Upper lobe of right lung (tissue), 1 donor: ENCODE data around the gene MAN1A1. TPM values are rescaled to one million over a fixed set of nuclear protein-coding genes. Genes with fewer than 3 reads are reported as not detected.

ENCODE experiments used
- ATAC-seq: fragments of 200-7000 bp; cut with Tn5 transposase; one replicate; pipeline ENCODE4 v1.9.1; 2020; ENCODE audit warnings: mild to moderate bottlenecking, moderate library complexity
- DNase-seq: peaks from one replicate; pipeline ENCODE4 v3.0.0-alpha.2; 2020
- H3K27ac ChIP-seq: fragments of 200-600 bp; one replicate; pipeline ENCODE4 v1.8.0; 2022
- H3K27me3 ChIP-seq: fragments of 200-600 bp; one replicate; pipeline ENCODE4 v1.8.0; 2022; ENCODE audit warnings: mild to moderate bottlenecking
- H3K36me3 ChIP-seq: fragments of 200-600 bp; one replicate; pipeline ENCODE4 v1.8.0; 2022
- H3K4me1 ChIP-seq: fragments of 200-600 bp; one replicate; pipeline ENCODE4 v1.8.0; 2022
- H3K4me3 ChIP-seq: fragments of 200-600 bp; one replicate; pipeline ENCODE4 v1.8.0; 2022; ENCODE audit warnings: mild to moderate bottlenecking
- H3K9me3 ChIP-seq: fragments of 200-600 bp; one replicate; pipeline ENCODE4 v1.8.0; 2022
- CTCF ChIP-seq: fragments of 200-600 bp; IDR thresholded peaks from one replicate; pipeline ENCODE4 v1.8.0; 2022; ENCODE audit warnings: antibody characterized with exemption
- intact Hi-C: fragments of 100-400 bp; cut with DNase I; formaldehyde crosslinking; loops from one replicate; pipeline ENCODE4 v1.11.0; 2022
- total RNA-seq: library from RNA; stranded (reverse); fragmentation: NEBNext Ultra II Directional; extraction: Animal tissue kit (Norgen Biotek cat#: 25700); gene quantifications from one replicate; pipeline ENCODE4 v1.2.1, GENCODE V29; 2021
- donor health status: DM: no; HTN: yes; CAD: no; lungs with severe emphysema.

MAN1A1 gene
- total RNA-seq, 1 donor from 2014 or later = 74.0 TPM

GRCh38 chr6:119234457-119234856 lies 115.1 kb downstream of the MAN1A1 start:
- no peak for TF ChIP-seq CTCF
- Histone ChIP-seq H3K4me3 (no peak overlapping the region), H3K4me1 (no peaks in the 10 kb centered on the region), H3K27ac (no peak overlapping the region), H3K36me3 (no peaks in the 10 kb centered on the region), H3K27me3 (no peaks in the 10 kb centered on the region), H3K9me3 (no peaks in the 10 kb centered on the region)
- intact Hi-C loops = no loop called here
- ATAC-seq = no peak
- DNase-seq = no peak

GRCh38 chr6:119233312-119233984 lies 116.1 kb downstream of the MAN1A1 start:
- Histone ChIP-seq H3K27me3 (no peaks in the 10 kb centered on the region), H3K4me1 (no peaks in the 10 kb centered on the region), H3K27ac (no peak overlapping the region), H3K4me3 (no peak overlapping the region), H3K36me3 (no peaks in the 10 kb centered on the region), H3K9me3 (no peaks in the 10 kb centered on the region)
- no peak for ATAC-seq
- intact Hi-C loops = no loop called here
- TF ChIP-seq CTCF = no peak
- no peak for DNase-seq

- intact Hi-C loops = no loop called here
- TF ChIP-seq CTCF = no peak
These were observed 118.2 kb downstream of the MAN1A1 start for GRCh38 chr6:119231394-119231793.

GRCh38 chr6:119230160-119230559 lies 119.4 kb downstream of the MAN1A1 start:
- intact Hi-C loops = no loop called here

More at GRCh38 chr6:119231394-119231793, 118.2 kb downstream of the MAN1A1 start:
- H3K36me3 ChIP-seq = no peaks in the 10 kb centered on the region
- H3K27ac ChIP-seq = no peak overlapping the region
- ATAC-seq (no peak), DNase-seq (no peak)
- no peaks in the 10 kb centered on the region for H3K4me1 ChIP-seq
- H3K9me3 ChIP-seq = no peaks in the 10 kb centered on the region
- H3K27me3 ChIP-seq = no peaks in the 10 kb centered on the region
- no peak overlapping the region for H3K4me3 ChIP-seq

GRCh38 chr6:119227377-119227776 lies 122.2 kb downstream of the MAN1A1 start:
- Histone ChIP-seq H3K4me3 (no peak overlapping the region), H3K27me3 (no peaks in the 10 kb centered on the region), H3K36me3 (no peaks in the 10 kb centered on the region), H3K4me1 (no peaks in the 10 kb centered on the region), H3K27ac (no peak overlapping the region), H3K9me3 (no peaks in the 10 kb centered on the region)
- ATAC-seq (no peak), DNase-seq (no peak)
- TF ChIP-seq CTCF = no peak
- intact Hi-C loops = no loop called here

More at GRCh38 chr6:119230160-119230559, 119.4 kb downstream of the MAN1A1 start:
- Histone ChIP-seq H3K27me3 (no peaks in the 10 kb centered on the region), H3K27ac (no peak overlapping the region), H3K4me1 (no peaks in the 10 kb centered on the region), H3K36me3 (no peaks in the 10 kb centered on the region), H3K9me3 (no peaks in the 10 kb centered on the region), H3K4me3 (no peak overlapping the region)
- DNase-seq (no peak), ATAC-seq (no peak)
- no peak for TF ChIP-seq CTCF

- DNase-seq (no peak), ATAC-seq (no peak)
- TF ChIP-seq CTCF = no peak
- Histone ChIP-seq H3K27me3 (no peaks in the 10 kb centered on the region), H3K9me3 (no peaks in the 10 kb centered on the region), H3K4me3 (no peak overlapping the region), H3K36me3 (no peaks in the 10 kb centered on the region), H3K4me1 (no peaks in the 10 kb centered on the region), H3K27ac (no peak overlapping the region)
- intact Hi-C loops = no loop called here
These were observed 123.5 kb downstream of the MAN1A1 start for GRCh38 chr6:119226089-119226488.
